ENCODE results near the gene ARL10. TPM values are rescaled to one million over a fixed set of nuclear protein-coding genes. Genes with fewer than 3 reads are reported as not detected.

The ARL10 gene
- total RNA-seq, 4 donors from 2014 or later, result 1.1 to 4.9 (median 2.6) TPM

GRCh38 chr5:176364765-176365350 is 429 bp upstream of the ARL10 start:
- Histone ChIP-seq H3K4me1 (peaks cover 0 to 26% (median 21%) of the 10 kb centered on the region in 4 donors), H3K36me3 (no peaks in the 10 kb centered on the region), H3K27me3 (peaks cover 16% of the 10 kb centered on the region), H3K9me3 (no peaks in the 10 kb centered on the region), H3K27ac (peak overlapping the region; percentile 56 to 85 (median 78)), H3K4me3 (peak overlapping the region; percentile 56 to 81 (median 65))
- intact Hi-C loops (cut with DNase I; ENCODE audit: low total_unique reads) (no loop called here), in situ Hi-C loops (cut with MboI; ENCODE audit: low pct_ligation_motif_present in 1 of 4, low pct_unique_long_range_greater_than_20kb in 1 of 4, low sequenced_read_pairs in 3 of 4) (no loop called here)
- WGBS, 2 donors (ENCODE audit: low coverage in 1 of 2), result 34% methylated on average over 23 of the region's 28 CpGs; no CpG with 5 or more reads in 1 of the 2 donors
- no peak for DNase-seq
- TF ChIP-seq EP300 (IDR thresholded peaks at IDR 0.05; ENCODE audit: low read depth) (no peak), CTCF (IDR thresholded peaks at IDR 0.05) (peak in 1 of 5 experiments; percentile 8)

DNA sequence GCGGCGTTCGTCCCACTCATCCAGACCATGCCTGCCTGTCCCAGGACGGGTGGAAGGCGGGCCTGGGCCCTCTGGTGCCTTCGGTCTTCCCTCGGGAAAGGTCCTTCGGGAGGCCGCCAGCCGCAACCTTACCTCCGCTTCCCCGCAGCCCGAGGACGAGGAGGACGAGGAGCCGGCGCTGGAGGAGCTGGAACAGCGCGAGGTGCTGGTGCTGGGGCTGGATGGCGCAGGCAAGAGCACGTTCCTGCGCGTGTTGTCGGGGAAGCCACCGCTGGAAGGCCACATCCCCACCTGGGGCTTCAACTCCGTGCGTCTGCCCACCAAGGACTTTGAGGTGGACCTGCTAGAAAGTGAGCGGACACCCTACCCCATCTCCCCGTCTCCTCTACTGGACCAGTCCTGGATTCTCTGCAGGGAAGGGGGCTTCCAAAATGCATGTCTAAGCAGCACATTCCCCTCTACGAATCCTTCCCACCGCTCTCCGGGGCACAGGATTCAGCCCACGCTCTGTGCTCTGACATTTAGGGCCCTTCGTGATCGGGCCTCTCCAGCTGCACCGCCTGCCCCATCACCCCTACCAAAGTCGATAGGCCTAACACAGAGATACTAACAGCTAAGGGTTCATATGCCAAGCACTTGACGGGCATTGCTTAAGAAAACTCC is 1.1 kb downstream of the ARL10 start:
- in situ Hi-C loops (cut with MboI; ENCODE audit: low pct_ligation_motif_present in 1 of 4, low pct_unique_long_range_greater_than_20kb in 1 of 4, low sequenced_read_pairs in 3 of 4) (no loop called here), intact Hi-C loops (cut with DNase I; ENCODE audit: low total_unique reads) (no loop called here)
- TF ChIP-seq POLR2A (IDR thresholded peaks at IDR 0.05) (no peak), POLR2AphosphoS5 (IDR thresholded peaks at IDR 0.05) (no peak), CTCF (IDR thresholded peaks at IDR 0.05) (no peak), EP300 (IDR thresholded peaks at IDR 0.05; ENCODE audit: low read depth) (no peak)
- peak overlapping the region; percentile 56 to 85 (median 78) for H3K27ac ChIP-seq
- WGBS, 2 donors (ENCODE audit: low coverage in 1 of 2), result 69 to 83% methylated on average over 1 to 38 of the region's 38 CpGs
- peaks cover 16% of the 10 kb centered on the region for H3K27me3 ChIP-seq
- peaks cover 0 to 17% (median 12%) of the 10 kb centered on the region in 4 donors for H3K4me1 ChIP-seq
- DNase-seq, result no peak
- peak overlapping the region in 3 of 4 donors; percentile 63 to 81 (median 67) for H3K4me3 ChIP-seq
- no peaks in the 10 kb centered on the region for H3K36me3 ChIP-seq
- no peaks in the 10 kb centered on the region for H3K9me3 ChIP-seq

- WGBS, 2 donors (ENCODE audit: low coverage in 1 of 2), result 90 to 96% methylated on average over 8 to 12 of the region's 13 CpGs
- in situ Hi-C loops (cut with MboI; ENCODE audit: low pct_ligation_motif_present in 1 of 4, low pct_unique_long_range_greater_than_20kb in 1 of 4, low sequenced_read_pairs in 3 of 4) (no loop called here), intact Hi-C loops (cut with DNase I; ENCODE audit: low total_unique reads) (no loop called here)
These were observed 3.4 kb downstream of the ARL10 start for GRCh38 chr5:176368726-176369125.

More at GRCh38 chr5:176368726-176369125, 3.4 kb downstream of the ARL10 start:
- no peaks in the 10 kb centered on the region for H3K9me3 ChIP-seq
- peaks cover 16% of the 10 kb centered on the region for H3K27me3 ChIP-seq
- TF ChIP-seq POLR2AphosphoS5 (IDR thresholded peaks at IDR 0.05) (no peak), EP300 (IDR thresholded peaks at IDR 0.05; ENCODE audit: low read depth) (no peak), CTCF (IDR thresholded peaks at IDR 0.05) (no peak), POLR2A (IDR thresholded peaks at IDR 0.05) (no peak)
- H3K36me3 ChIP-seq, result no peaks in the 10 kb centered on the region
- peaks cover 0 to 14% (median 10%) of the 10 kb centered on the region in 4 donors for H3K4me1 ChIP-seq
- no peak overlapping the region for H3K27ac ChIP-seq
- H3K4me3 ChIP-seq, result no peak overlapping the region
- no peak for DNase-seq
